HEK293T (cell line): ENCODE data around the gene GDPD5.

Source experiments
- CTCF ChIA-PET: fragments of 350-600 bp; formaldehyde crosslinking; extraction: SDS; loops from one replicate; lab custom pipeline; 2021; ENCODE audit warnings: antibody characterized with exemption, inconsistent platforms; lab: Yijun Ruan, JAX
- POLR2A ChIA-PET: fragments of 350-600 bp; formaldehyde crosslinking; extraction: SDS; loops from one replicate; lab custom pipeline; 2020; ENCODE audit warnings: antibody characterized with exemption, inconsistent platforms; lab: Yijun Ruan, JAX
- DNase-seq: peaks from one replicate; pipeline ENCODE4 v3.0.0; 2012; ENCODE audit warnings: mixed read lengths; ENCODE audit errors: extremely low spot score
- ARNT ChIP-seq: fragments of 450-650 bp; IDR thresholded peaks from 2 replicates; pipeline ENCODE4 v1.6.1; 2017; ENCODE audit warnings: mild to moderate bottlenecking
- BHLHE40 ChIP-seq: fragments of 450-650 bp; IDR thresholded peaks from 2 replicates; pipeline ENCODE4 v1.6.1; 2016; ENCODE audit warnings: mild to moderate bottlenecking, moderate library complexity, borderline replicate concordance
- CTBP1 ChIP-seq: fragments of 450-650 bp; IDR thresholded peaks from 2 replicates; pipeline ENCODE4 v1.6.1; 2016; ENCODE audit warnings: borderline replicate concordance
- ELF4 ChIP-seq: fragments of 450-650 bp; IDR thresholded peaks from 2 replicates; pipeline ENCODE4 v1.6.1; 2017; ENCODE audit warnings: antibody characterized with exemption
- FOXA1 ChIP-seq: fragments of 450-650 bp; IDR thresholded peaks from 2 replicates; pipeline ENCODE4 v1.6.1; 2016; ENCODE audit warnings: mild to moderate bottlenecking
- FOXK2 ChIP-seq: fragments of 450-650 bp; IDR thresholded peaks from 2 replicates; pipeline ENCODE4 v1.6.1; 2016; ENCODE audit warnings: mild to moderate bottlenecking
- FOXM1 ChIP-seq: fragments of 450-650 bp; IDR thresholded peaks from 2 replicates; pipeline ENCODE4 v1.6.1; 2017; ENCODE audit warnings: mild to moderate bottlenecking, borderline replicate concordance
- HDGF ChIP-seq: fragments of 450-650 bp; IDR thresholded peaks from 2 replicates; pipeline ENCODE4 v1.6.1; 2017; ENCODE audit warnings: antibody characterized with exemption, borderline replicate concordance
- L3MBTL2 ChIP-seq: fragments of 450-650 bp; conservative IDR thresholded peaks from 2 replicates; pipeline ENCODE4 v1.6.1; 2016; ENCODE audit warnings: mild to moderate bottlenecking
- LEF1 ChIP-seq: fragments of 450-650 bp; IDR thresholded peaks from 2 replicates; pipeline ENCODE4 v1.6.1; 2017; ENCODE audit warnings: mild to moderate bottlenecking, borderline replicate concordance
- NFRKB ChIP-seq: fragments of 450-650 bp; IDR thresholded peaks from 2 replicates; pipeline ENCODE4 v1.6.1; 2016; ENCODE audit warnings: mild to moderate bottlenecking, moderate library complexity
- SP1 ChIP-seq: fragments of 450-650 bp; IDR thresholded peaks from 2 replicates; pipeline ENCODE4 v1.6.1; 2017
- SUZ12 ChIP-seq: fragments of 450-650 bp; IDR thresholded peaks from 2 replicates; pipeline ENCODE4 v1.6.1; 2016; ENCODE audit warnings: mild to moderate bottlenecking
- TARDBP ChIP-seq: fragments of 450-650 bp; IDR thresholded peaks from 2 replicates; pipeline ENCODE4 v1.6.1; 2016
- ZNF384 ChIP-seq: fragments of 450-650 bp; IDR thresholded peaks from 2 replicates; pipeline ENCODE4 v1.6.1; 2016
- TF ChIP-seq, protein P1 (sequence below): fragments of 450-650 bp; IDR thresholded peaks from 2 replicates; pipeline ENCODE4 v1.6.1; 2016

Gene GDPD5

DNA sequence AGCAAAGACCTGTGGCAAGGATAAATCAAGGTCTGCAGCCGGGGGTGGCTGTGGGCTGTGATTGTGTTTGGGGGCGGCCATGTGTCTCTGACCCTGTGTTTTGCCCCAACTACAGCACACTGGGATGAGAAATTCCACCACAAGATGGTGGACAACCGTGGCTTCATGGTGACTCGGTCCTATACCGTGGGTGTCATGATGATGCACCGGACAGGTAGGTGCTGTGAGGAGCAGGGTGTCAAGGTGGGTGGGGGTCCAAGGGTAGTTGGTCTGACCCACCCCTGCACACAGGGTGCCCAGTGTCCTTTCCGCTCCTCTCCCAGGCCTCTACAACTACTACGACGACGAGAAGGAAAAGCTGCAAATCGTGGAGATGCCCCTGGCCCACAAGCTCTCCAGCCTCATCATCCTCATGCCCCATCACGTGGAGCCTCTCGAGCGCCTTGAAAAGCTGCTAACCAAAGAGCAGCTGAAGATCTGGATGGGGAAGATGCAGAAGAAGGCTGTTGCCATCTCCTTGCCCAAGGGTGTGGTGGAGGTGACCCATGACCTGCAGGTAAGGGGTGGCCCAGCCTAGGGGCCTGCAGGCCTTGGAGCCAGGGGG is 43.0 kb upstream of the GDPD5 start:
- no peak for DNase-seq
- CTCF ChIA-PET, result interaction anchor here (1.1 kb wide), 1 partner anchor 9 kb away, joined by 3 read pairs; no protein-coding TSS in a partner anchor
- POLR2A ChIA-PET, result interaction anchor here (0.8 to 8.3 kb wide), 2 partner anchors 7 to 14 kb away, joined by 3 to 50 read pairs; partner anchors contain the start of gene SERPINH1
- TF ChIP-seq FOXK2 (no peak), LEF1 (no peak), CTBP1 (no peak), HDGF (no peak), BHLHE40 (no peak), TARDBP (no peak)

DNA sequence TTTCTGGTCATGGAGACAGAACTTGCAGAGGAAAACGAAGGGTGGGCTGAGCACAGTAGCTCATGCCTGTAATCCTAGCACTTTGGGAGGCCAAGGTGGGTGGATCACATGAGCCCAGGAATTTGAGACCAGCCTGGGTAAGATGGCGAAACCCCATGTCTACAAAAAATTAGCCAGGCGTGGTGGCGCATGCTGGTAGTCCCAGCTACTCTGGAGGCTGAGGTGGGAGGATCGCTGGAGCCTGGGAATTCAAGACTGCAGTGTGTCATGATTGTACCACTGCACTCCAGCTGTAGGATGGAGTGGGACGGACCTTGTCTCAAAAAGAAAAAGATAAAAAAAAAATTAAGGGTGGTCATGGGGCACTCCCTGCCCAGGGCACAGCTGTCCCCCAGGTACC is 42.2 kb upstream of the GDPD5 start:
- CTCF ChIA-PET, result interaction anchor here (1.1 kb wide), 2 partner anchors 9 to 16 kb away, joined by 3 to 4 read pairs; no protein-coding TSS in a partner anchor

DNA sequence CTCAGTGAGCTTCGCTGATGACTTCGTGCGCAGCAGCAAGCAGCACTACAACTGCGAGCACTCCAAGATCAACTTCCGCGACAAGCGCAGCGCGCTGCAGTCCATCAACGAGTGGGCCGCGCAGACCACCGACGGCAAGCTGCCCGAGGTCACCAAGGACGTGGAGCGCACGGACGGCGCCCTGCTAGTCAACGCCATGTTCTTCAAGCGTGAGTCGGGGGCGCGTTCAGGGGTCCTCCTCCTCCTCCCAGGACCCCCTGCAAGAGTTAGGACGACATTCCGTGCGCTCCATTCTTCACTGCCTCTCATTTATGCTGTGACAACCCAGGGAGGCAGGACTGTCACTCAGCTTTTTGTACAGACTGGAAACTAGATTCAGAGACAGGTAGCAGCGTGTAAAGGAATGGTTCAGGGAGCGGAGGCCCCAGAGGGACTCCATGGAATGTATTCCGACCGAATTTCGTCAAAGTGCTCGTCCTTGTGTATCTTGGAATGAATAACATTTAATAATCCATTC is 41.1 kb upstream of the GDPD5 start:
- no peak for DNase-seq
- TF ChIP-seq TARDBP, result no peak
- CTCF ChIA-PET, result no interaction called here
- POLR2A ChIA-PET, result interaction anchor here (2.4 kb wide), 1 partner anchor 13 kb away, joined by 6 read pairs; no protein-coding TSS in a partner anchor

More for the DNA sequence above, 42.2 kb upstream of the GDPD5 start:
- POLR2A ChIA-PET, result no interaction called here
- no peak for DNase-seq
- TF ChIP-seq, protein P1, sequence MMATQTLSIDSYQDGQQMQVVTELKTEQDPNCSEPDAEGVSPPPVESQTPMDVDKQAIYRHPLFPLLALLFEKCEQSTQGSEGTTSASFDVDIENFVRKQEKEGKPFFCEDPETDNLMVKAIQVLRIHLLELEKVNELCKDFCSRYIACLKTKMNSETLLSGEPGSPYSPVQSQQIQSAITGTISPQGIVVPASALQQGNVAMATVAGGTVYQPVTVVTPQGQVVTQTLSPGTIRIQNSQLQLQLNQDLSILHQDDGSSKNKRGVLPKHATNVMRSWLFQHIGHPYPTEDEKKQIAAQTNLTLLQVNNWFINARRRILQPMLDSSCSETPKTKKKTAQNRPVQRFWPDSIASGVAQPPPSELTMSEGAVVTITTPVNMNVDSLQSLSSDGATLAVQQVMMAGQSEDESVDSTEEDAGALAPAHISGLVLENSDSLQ, result no peak
- TF ChIP-seq FOXM1 (no peak), L3MBTL2 (no peak), SP1 (no peak), HDGF (no peak), CTBP1 (no peak), LEF1 (no peak), ZNF384 (no peak), SUZ12 (no peak), ARNT (no peak), TARDBP (no peak), BHLHE40 (no peak)

DNA sequence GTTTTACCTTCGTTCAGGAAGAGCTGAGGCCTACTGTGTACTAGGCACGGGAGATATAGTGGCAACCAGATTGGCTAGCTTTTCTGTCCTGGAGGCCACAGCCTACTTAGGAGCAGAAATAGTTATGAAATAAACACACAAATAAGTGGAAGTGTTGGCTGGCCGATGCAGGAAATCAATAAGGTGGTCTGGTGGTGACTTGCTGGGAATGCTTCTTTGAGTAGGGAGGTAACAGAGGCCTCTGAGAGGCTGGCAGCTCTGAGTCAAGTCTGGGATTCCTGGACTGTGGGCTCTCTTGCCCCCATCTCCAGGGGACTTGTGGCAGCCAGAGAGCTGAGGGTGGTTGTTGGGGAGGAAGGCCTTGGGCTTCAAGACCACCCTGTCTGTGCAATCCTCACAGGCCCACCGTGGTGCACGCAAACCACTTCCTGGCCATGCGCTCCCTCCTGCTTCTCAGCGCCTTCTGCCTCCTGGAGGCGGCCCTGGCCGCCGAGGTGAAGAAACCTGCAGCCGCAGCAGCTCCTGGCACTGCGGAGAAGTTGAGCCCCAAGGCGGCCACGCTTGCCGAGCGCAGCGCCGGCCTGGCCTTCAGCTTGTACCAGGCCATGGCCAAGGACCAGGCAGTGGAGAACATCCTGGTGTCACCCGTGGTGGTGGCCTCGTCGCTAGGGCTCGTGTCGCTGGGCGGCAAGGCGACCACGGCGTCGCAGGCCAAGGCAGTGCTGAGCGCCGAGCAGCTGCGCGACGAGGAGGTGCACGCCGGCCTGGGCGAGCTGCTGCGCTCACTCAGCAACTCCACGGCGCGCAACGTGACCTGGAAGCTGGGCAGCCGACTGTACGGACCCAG is 40.4 kb upstream of the GDPD5 start:
- DNase-seq, result no peak
- ChIA-PET POLR2A (interaction anchor here (1.6 to 2.4 kb wide), 2 partner anchors 12 to 18 kb away, joined by 5 to 6 read pairs; no protein-coding TSS in a partner anchor), CTCF (no interaction called here)
- TF ChIP-seq BHLHE40 (no peak), HDGF (no peak), L3MBTL2 (no peak), CTBP1 (no peak), SP1 (no peak), NFRKB (no peak), ZNF384 (no peak), ELF4 (no peak), LEF1 (no peak), ARNT (no peak), FOXM1 (no peak)
- TF ChIP-seq, protein P1, result no peak

DNA sequence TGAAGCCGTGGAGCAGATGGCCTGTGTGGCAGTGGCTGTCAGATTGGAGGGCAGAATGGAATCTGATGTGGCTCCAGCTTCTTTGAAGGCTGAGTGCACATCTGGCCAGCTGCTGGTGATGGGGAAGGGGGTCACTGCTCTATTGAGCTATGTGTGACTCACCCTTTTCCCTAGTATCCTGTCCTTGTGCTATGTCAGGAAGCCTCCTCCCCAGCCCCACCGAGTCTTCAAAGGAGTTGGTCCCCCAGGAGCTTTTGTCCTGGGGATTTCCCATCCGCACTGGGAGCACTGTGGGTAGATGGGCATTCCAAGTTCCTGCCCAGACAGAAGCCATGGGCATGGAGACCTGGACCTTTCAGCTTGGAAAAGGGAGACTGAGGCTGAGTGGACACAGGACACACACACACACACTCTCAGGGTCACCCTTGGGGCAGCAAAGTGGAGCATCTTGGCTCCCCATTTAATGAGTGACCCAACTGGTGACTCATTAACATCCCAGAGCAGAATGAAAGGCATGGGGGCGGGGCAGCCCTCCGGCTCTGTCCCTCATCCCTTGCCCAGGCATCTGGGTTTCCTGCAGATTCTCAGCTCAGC is 39.6 kb upstream of the GDPD5 start:
- ChIA-PET POLR2A (interaction anchor here (1.6 to 2.4 kb wide), 2 partner anchors 11 to 19 kb away, joined by 5 to 6 read pairs; no protein-coding TSS in a partner anchor), CTCF (no interaction called here)
- no peak for DNase-seq
- TF ChIP-seq HDGF, result no peak
- TF ChIP-seq LEF1, result no peak

DNA sequence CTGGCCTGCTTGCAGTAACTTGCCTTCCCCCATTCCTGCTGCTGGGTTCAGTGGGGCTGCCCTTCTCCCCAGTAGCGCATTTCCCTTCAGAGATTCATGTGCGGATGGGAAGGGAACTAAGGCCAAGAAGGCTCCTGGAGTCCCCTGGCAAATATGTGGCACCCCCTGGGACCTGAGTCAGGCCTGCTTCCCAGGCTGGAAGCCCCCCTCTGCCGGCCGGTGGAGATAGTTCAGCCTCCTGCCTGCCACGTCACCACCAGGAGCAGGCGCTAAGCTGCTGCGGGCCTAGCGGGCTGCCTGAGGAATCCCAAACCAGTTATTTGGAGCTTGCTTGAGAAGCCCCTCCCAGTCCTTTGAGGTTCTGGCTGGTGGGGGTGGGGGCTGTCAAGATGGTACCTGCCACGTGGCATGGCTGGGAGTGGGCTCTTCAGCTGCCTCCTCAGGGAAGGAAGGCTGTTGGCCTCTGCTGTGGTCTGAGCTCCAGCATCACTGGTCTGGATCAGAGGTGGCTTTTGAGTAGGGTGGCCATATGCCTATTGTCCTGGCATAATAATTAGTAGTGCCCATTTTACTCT is 38.3 kb upstream of the GDPD5 start:
- TF ChIP-seq CTBP1, result no peak
- no peak for TF ChIP-seq ZNF384
- no peak for TF ChIP-seq LEF1
- no peak for TF ChIP-seq FOXA1
- TF ChIP-seq, protein P1, result no peak
- TF ChIP-seq BHLHE40, result no peak
- no peak for TF ChIP-seq ARNT
- no peak for TF ChIP-seq L3MBTL2
- no peak for TF ChIP-seq FOXK2
- no peak for TF ChIP-seq HDGF
- TF ChIP-seq FOXM1, result no peak
- no peak for TF ChIP-seq TARDBP
- no peak for TF ChIP-seq ELF4
- no peak for TF ChIP-seq SP1
- TF ChIP-seq NFRKB, result no peak
- TF ChIP-seq SUZ12, result no peak
- CTCF ChIA-PET, result interaction anchor here (0.8 kb wide), 1 partner anchor 16 kb away, joined by 3 read pairs; no protein-coding TSS in a partner anchor
- peak; percentile 52 for DNase-seq
- POLR2A ChIA-PET, result no interaction called here
